Upper lobe of left lung (tissue), 4 donors: ENCODE measurements around the gene UBE2L6.

Source experiments
- CTCF ChIP-seq, 6 experiments: fragments of 450-650 bp in 4 of 6; fragments of 200-600 bp in 2 of 6; sonication (generic) in 2 of 6; IDR thresholded peaks; one replicate each; pipeline ENCODE4 v1.5.1; 2016 to 2019; ENCODE audit warnings: antibody characterized with exemption in 6 of 6
- EP300 ChIP-seq, 4 donors: sonication (generic); formaldehyde crosslinking; IDR thresholded peaks; one replicate each; pipeline ENCODE4 v1.5.1; 2017; ENCODE audit warnings: antibody characterized with exemption in 4 of 4, control low read depth in 2 of 4
- POLR2A ChIP-seq, 4 donors: fragments of 450-650 bp; IDR thresholded peaks; one replicate each; pipeline ENCODE4 v1.5.1; 2016 to 2017; ENCODE audit warnings: antibody characterized with exemption in 4 of 4, mild to moderate bottlenecking in 2 of 4
- POLR2AphosphoS5 ChIP-seq, 2 donors: sonication (generic); formaldehyde crosslinking; IDR thresholded peaks; one replicate each; pipeline ENCODE4 v1.5.1; 2017; ENCODE audit warnings: antibody characterized with exemption in 2 of 2

DNA sequence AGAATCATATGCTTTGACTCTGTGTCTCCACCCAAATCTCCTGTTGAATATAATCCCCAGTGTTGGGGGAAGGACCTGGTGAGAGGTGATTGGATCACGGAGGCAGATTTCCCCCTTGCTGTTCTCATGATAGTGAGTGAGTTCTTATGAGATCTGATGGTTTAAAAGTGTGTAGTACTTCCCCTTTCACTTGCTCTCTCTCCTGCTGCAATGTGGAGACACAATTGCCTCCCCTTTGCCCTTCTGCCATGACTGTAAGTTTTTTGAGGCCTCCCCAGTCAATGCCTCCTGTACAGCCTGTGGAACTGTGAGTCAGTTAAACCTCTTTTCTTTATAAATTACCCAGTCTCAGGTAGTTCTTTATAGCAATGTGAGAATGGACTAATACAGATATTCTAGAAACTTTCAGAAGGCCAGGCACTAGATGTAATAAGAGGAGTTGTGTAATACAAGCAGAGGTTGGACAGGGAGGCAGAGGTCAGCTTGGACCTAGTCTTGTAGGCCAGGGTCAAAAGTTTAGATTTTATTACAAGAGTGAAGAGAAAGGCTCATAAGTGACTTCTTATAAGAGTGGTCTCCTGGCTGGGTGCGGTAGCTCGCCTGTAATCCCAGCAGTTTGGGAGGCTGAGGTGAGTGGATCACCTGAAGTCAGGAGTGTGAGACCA is 20.7 kb upstream of the UBE2L6 start:
- TF ChIP-seq CTCF (IDR thresholded peaks at IDR 0.05) (no peak), POLR2A (IDR thresholded peaks at IDR 0.05) (no peak), EP300 (IDR thresholded peaks at IDR 0.05) (no peak), POLR2AphosphoS5 (IDR thresholded peaks at IDR 0.05) (no peak)
